Measurements from ENCODE around the gene S100A3. TPM values are rescaled to one million over a fixed set of nuclear protein-coding genes. Genes with fewer than 3 reads are reported as not detected.

S100A3 gene
- total RNA-seq, 3 donors from 2014 or later, result 0.44 to 2.6 (median 2.2) TPM

DNA sequence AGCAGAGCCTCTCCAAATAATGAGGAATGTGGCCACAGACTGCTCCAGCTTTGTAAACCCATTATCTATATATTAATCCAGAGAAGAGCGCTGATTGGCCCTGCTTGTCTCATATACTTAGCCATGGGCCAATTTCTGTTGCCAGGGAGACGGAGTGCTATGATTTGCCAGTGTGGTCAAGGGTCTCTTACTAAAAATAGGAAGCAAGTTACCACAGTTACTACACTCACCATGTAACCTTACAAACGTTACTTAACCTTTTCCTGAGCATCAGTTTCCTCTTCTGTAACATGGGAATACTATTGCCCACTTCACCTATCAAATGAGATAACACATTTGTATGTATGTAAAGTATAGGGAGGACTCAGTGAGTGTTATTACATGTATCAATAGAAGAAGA, 24.3 kb upstream of the S100A3 start:
- H3K27ac ChIP-seq, result peak overlapping the region; percentile 71 to 84

DNA sequence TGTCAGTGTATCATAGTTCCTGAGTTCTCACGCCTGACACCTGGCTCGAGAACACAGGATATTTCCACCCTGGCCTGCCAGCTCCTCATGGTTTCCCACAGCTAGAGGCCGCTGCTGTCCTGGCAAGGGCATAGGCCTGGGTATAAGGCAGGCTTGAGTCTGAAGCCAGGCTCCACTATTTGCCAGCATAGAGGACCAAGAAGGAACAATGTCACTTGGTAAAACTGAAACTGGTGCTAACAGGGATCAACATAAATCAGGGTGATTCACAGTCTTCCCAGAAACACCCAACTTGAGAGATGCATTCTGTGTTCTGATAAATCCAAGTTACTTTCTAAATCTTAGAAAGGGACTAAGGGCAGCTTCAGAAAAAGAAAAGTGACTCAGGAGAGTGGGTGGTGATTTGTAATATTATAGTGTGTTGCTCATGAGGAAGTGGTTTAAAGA, 23.5 kb upstream of the S100A3 start:
- intact Hi-C loops (cut with DNase I; ENCODE audit: low total_unique reads), result loop anchor here (10.0 kb wide), 1 partner anchor 52 kb away; the partner anchor contains the start of genes S100A1 and S100A13
- H3K36me3 ChIP-seq, result no peaks in the 10 kb centered on the region
- H3K27ac ChIP-seq, result peak overlapping the region; percentile 71 to 84
- DNase-seq (ENCODE audit: low spot score in 2 of 2), result peak; percentile 83 to 89
- H3K9me3 ChIP-seq, result no peaks in the 10 kb centered on the region
- TF ChIP-seq POLR2A (IDR thresholded peaks at IDR 0.05) (no peak), POLR2AphosphoS5 (IDR thresholded peaks at IDR 0.05) (peak; percentile 28 to 81 (median 74))
- TF ChIP-seq, protein P1, sequence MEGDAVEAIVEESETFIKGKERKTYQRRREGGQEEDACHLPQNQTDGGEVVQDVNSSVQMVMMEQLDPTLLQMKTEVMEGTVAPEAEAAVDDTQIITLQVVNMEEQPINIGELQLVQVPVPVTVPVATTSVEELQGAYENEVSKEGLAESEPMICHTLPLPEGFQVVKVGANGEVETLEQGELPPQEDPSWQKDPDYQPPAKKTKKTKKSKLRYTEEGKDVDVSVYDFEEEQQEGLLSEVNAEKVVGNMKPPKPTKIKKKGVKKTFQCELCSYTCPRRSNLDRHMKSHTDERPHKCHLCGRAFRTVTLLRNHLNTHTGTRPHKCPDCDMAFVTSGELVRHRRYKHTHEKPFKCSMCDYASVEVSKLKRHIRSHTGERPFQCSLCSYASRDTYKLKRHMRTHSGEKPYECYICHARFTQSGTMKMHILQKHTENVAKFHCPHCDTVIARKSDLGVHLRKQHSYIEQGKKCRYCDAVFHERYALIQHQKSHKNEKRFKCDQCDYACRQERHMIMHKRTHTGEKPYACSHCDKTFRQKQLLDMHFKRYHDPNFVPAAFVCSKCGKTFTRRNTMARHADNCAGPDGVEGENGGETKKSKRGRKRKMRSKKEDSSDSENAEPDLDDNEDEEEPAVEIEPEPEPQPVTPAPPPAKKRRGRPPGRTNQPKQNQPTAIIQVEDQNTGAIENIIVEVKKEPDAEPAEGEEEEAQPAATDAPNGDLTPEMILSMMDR (IDR thresholded peaks at IDR 0.05), result peak; percentile 31 to 91 (median 84)
- H3K4me3 ChIP-seq, result no peak overlapping the region
- H3K4me1 ChIP-seq, result peaks cover 0 to 8% of the 10 kb centered on the region in 2 donors
- no peaks in the 10 kb centered on the region for H3K27me3 ChIP-seq

More for the DNA sequence above, 24.3 kb upstream of the S100A3 start:
- intact Hi-C loops (cut with DNase I; ENCODE audit: low total_unique reads), result loop anchor here (10.0 kb wide), 1 partner anchor 51 kb away; the partner anchor contains the start of genes S100A1 and S100A13
- H3K27me3 ChIP-seq, result no peaks in the 10 kb centered on the region
- DNase-seq (ENCODE audit: low spot score in 2 of 2), result no peak
- H3K4me3 ChIP-seq, result no peak overlapping the region
- no peaks in the 10 kb centered on the region for H3K9me3 ChIP-seq
- no peaks in the 10 kb centered on the region for H3K36me3 ChIP-seq
- TF ChIP-seq POLR2AphosphoS5 (IDR thresholded peaks at IDR 0.05) (no peak), POLR2A (IDR thresholded peaks at IDR 0.05) (no peak)
- TF ChIP-seq, protein P1 (IDR thresholded peaks at IDR 0.05), result no peak
- no peaks in the 10 kb centered on the region for H3K4me1 ChIP-seq

DNA sequence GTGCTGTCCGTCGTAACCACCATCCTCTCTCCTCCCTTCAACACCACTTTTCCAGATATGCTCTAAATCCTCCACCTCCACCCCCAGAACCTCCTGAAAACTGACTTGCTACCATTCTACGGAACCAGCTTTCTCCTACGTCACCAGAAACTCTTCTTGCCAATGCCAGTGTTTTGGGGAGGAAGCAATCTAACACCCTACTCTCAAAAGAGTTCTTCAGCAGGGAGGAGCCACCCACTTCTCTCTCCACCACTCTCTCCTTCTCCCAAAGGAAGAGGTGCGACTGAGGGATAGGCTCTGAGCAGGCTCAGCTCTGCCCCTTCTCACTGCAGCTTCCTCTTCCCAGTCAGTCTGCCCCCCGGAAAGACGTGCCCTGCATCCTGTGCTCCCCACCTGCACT, 22.6 kb upstream of the S100A3 start:
- intact Hi-C loops (cut with DNase I; ENCODE audit: low total_unique reads), result loop anchor here (10.0 kb wide), 1 partner anchor 53 kb away; the partner anchor contains the start of genes S100A1 and S100A13

DNA sequence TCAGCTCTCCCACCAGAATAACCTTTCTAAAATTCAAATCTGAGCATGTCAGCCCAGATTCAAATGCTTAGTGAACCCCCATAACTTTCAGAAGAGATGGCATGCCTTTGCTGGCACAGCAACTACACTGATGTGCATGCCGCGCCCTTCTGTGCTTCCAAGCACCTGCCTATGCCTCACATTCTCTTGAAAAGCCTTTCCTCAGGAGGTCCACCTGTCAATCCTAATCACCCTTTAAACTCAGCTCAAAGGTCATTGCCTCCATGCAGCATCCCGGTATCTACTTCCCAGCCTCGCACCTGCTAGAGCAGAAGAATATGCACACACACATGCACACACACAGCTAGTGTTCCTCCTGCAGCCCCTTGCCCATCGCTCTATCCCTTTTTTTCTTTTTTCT, 21.8 kb upstream of the S100A3 start:
- Histone ChIP-seq H3K27ac (no peak overlapping the region), H3K27me3 (no peaks in the 10 kb centered on the region), H3K4me1 (peaks cover 4 to 19% of the 10 kb centered on the region in 2 donors), H3K9me3 (no peaks in the 10 kb centered on the region), H3K36me3 (no peaks in the 10 kb centered on the region), H3K4me3 (no peak overlapping the region)
- DNase-seq (ENCODE audit: low spot score in 2 of 2), result no peak
- intact Hi-C loops (cut with DNase I; ENCODE audit: low total_unique reads), result loop anchor here (10.0 kb wide), 1 partner anchor 54 kb away; the partner anchor contains the start of genes S100A1 and S100A13
- TF ChIP-seq POLR2AphosphoS5 (IDR thresholded peaks at IDR 0.05) (no peak), POLR2A (IDR thresholded peaks at IDR 0.05) (no peak)
- TF ChIP-seq, protein P1 (IDR thresholded peaks at IDR 0.05), result no peak

More for the DNA sequence above, 22.6 kb upstream of the S100A3 start:
- H3K27ac ChIP-seq, result peak overlapping the region; percentile 71 to 84
- H3K36me3 ChIP-seq, result no peaks in the 10 kb centered on the region
- DNase-seq (ENCODE audit: low spot score in 2 of 2), result no peak
- H3K9me3 ChIP-seq, result no peaks in the 10 kb centered on the region
- no peaks in the 10 kb centered on the region for H3K27me3 ChIP-seq
- TF ChIP-seq POLR2AphosphoS5 (IDR thresholded peaks at IDR 0.05) (no peak), POLR2A (IDR thresholded peaks at IDR 0.05) (no peak)
- TF ChIP-seq, protein P1 (IDR thresholded peaks at IDR 0.05), result no peak
- peaks cover 0 to 16% of the 10 kb centered on the region in 2 donors for H3K4me1 ChIP-seq
- H3K4me3 ChIP-seq, result no peak overlapping the region

DNA sequence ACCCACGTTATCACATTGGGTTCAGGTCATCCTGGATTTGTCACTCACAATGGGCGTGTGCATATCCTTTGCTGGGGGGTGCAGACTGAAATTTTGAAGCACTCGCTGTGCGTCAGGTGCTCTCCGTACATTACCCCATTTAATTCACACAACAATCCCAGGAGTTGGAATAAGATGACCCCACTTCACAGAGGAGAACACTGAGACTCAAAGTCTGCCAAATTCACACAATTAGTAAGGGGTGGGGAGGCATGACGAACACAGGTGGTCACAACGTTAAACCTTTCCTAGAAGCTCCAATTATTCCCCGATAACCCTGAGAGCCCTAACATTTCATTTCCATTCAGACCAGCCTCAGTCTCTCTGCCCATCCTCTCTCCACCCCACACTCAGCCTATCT, 20.4 kb upstream of the S100A3 start:
- no peaks in the 10 kb centered on the region for H3K36me3 ChIP-seq
- H3K27ac ChIP-seq, result no peak overlapping the region
- H3K9me3 ChIP-seq, result no peaks in the 10 kb centered on the region
- H3K4me1 ChIP-seq, result peaks cover 11 to 25% of the 10 kb centered on the region in 2 donors
- intact Hi-C loops (cut with DNase I; ENCODE audit: low total_unique reads), result no loop called here
- H3K4me3 ChIP-seq, result no peak overlapping the region
- H3K27me3 ChIP-seq, result no peaks in the 10 kb centered on the region
- TF ChIP-seq, protein P1 (IDR thresholded peaks at IDR 0.05), result no peak
- TF ChIP-seq POLR2A (IDR thresholded peaks at IDR 0.05), result no peak
- DNase-seq (ENCODE audit: low spot score in 2 of 2), result no peak

All from breast epithelium (tissue), 4 donors.